ENCODE data around the gene AGBL2. TPM values are rescaled to one million over a fixed set of nuclear protein-coding genes. Genes with fewer than 3 reads are reported as not detected.
"Not testable (repeated sequence)": the region's sequence is repeated elsewhere in the genome, so short reads cannot be mapped to it uniquely, and the experiment has no call there.

Gene AGBL2
- total RNA-seq, result 5.6 TPM
- 2.1 TPM for polyA plus RNA-seq (ENCODE audit: insufficient read depth, low read depth, low replicate concordance)
- long read RNA-seq, donor 1, result 0 reads
- long read RNA-seq, donor 2, result 0 reads
- long read RNA-seq, donor 3, partial matches to known transcripts, result 0 of 1 reads
- long read RNA-seq, donor 3, other reads (novel, unspliced or antisense), result 0 of 1 reads
- long read RNA-seq, donor 4, result 0 reads
- long read RNA-seq, donor 5, result 0 reads
- long read RNA-seq, donor 6, result 0 reads
- long read RNA-seq, donor 7, partial matches to known transcripts, result 0 of 1 reads
- long read RNA-seq, donor 7, other reads (novel, unspliced or antisense), result 1 of 1 reads
- long read RNA-seq, donor 8, result 0 reads
- long read RNA-seq, donor 9, partial matches to known transcripts, result 0 of 2 reads
- long read RNA-seq, donor 9, other reads (novel, unspliced or antisense), result 0 of 2 reads
- long read RNA-seq, donor 10, result 0 reads

- Histone ChIP-seq H3K9ac (ENCODE audit: low read length in 3 of 3) (peak within 1 kb of the TSS; percentile 8 to 75 (median 65)), H3K27me3 (ENCODE audit: control insufficient read depth, insufficient read depth, low read length) (no peaks in the 10 kb centered on the region), H3K9me3 (ENCODE audit: control insufficient read depth in 2 of 3, insufficient read depth in 1 of 3, low read length in 3 of 3) (no peaks in the 10 kb centered on the region), H3K36me3 (ENCODE audit: control insufficient read depth in 2 of 3, insufficient read depth in 3 of 3, low read length in 3 of 3) (peaks cover 6 to 27% (median 16%) of the 10 kb centered on the region in 3 donors), H3K4me3 (ENCODE audit: low read length in 3 of 3) (peak within 1 kb of the TSS; percentile 77 to 86 (median 80)), H3K4me1 (ENCODE audit: control insufficient read depth in 2 of 3, insufficient read depth in 2 of 3, low read depth in 1 of 3, low read length in 3 of 3) (peaks cover 0 to 3% (median 2%) of the 10 kb centered on the region in 3 donors), H3K27ac (ENCODE audit: low read depth in 2 of 2, low read length in 2 of 2) (no peak within 1 kb of the TSS)
- no peak for FAIRE-seq
- DNase-seq, result peak; percentile 78 to 93 (median 81)
- intact Hi-C loops (cut with DNase I), result no loop called here
- no peak for TF ChIP-seq CTCF (IDR thresholded peaks at IDR 0.05; ENCODE audit: borderline replicate concordance, extremely low read depth, insufficient read depth)
Measured at GRCh38 chr11:47715082-47715669, at the start of gene AGBL2. TSS of gene AGBL2 (minus strand) at chr11:47715369. CDS start at chr11:47714650, 719 bp downstream.

- H3K9ac ChIP-seq (ENCODE audit: low read length in 3 of 3); DNase-seq; H3K9me3 ChIP-seq (ENCODE audit: control insufficient read depth in 2 of 3, insufficient read depth in 1 of 3, low read length in 3 of 3); intact Hi-C loops (cut with DNase I); FAIRE-seq; H3K4me1 ChIP-seq (ENCODE audit: control insufficient read depth in 2 of 3, insufficient read depth in 2 of 3, low read depth in 1 of 3, low read length in 3 of 3); H3K27me3 ChIP-seq (ENCODE audit: control insufficient read depth, insufficient read depth, low read length); H3K27ac ChIP-seq (ENCODE audit: low read depth in 2 of 2, low read length in 2 of 2); H3K4me3 ChIP-seq (ENCODE audit: low read length in 3 of 3): not testable (repeated sequence)
- H3K36me3 ChIP-seq (ENCODE audit: control insufficient read depth in 2 of 3, insufficient read depth in 3 of 3, low read length in 3 of 3), result peaks cover 11 to 31% (median 17%) of the 10 kb centered on the region in 3 donors
Measured at GRCh38 chr11:47759291-47759690, 44.1 kb upstream of the AGBL2 start.

- Histone ChIP-seq H3K4me1 (ENCODE audit: control insufficient read depth in 2 of 3, insufficient read depth in 2 of 3, low read depth in 1 of 3, low read length in 3 of 3) (no peaks in the 10 kb centered on the region), H3K4me3 (ENCODE audit: low read length in 3 of 3) (no peak overlapping the region), H3K9me3 (ENCODE audit: control insufficient read depth in 2 of 3, insufficient read depth in 1 of 3, low read length in 3 of 3) (no peaks in the 10 kb centered on the region), H3K27ac (ENCODE audit: low read depth in 2 of 2, low read length in 2 of 2) (no peak overlapping the region), H3K36me3 (ENCODE audit: control insufficient read depth in 2 of 3, insufficient read depth in 3 of 3, low read length in 3 of 3) (peaks cover 17 to 46% (median 25%) of the 10 kb centered on the region in 3 donors), H3K27me3 (ENCODE audit: control insufficient read depth, insufficient read depth, low read length) (no peaks in the 10 kb centered on the region), H3K9ac (ENCODE audit: low read length in 3 of 3) (no peak overlapping the region)
- intact Hi-C loops (cut with DNase I), result no loop called here
- no peak for FAIRE-seq
- DNase-seq, result no peak
- TF ChIP-seq CTCF (IDR thresholded peaks at IDR 0.05; ENCODE audit: borderline replicate concordance, extremely low read depth, insufficient read depth), result no peak
Measured at GRCh38 chr11:47756208-47756607, 41.0 kb upstream of the AGBL2 start.

- Histone ChIP-seq H3K27ac (ENCODE audit: low read depth in 2 of 2, low read length in 2 of 2) (no peak overlapping the region), H3K9ac (ENCODE audit: low read length in 3 of 3) (no peak overlapping the region), H3K27me3 (ENCODE audit: control insufficient read depth, insufficient read depth, low read length) (no peaks in the 10 kb centered on the region), H3K9me3 (ENCODE audit: control insufficient read depth in 2 of 3, insufficient read depth in 1 of 3, low read length in 3 of 3) (no peaks in the 10 kb centered on the region), H3K4me1 (ENCODE audit: control insufficient read depth in 2 of 3, insufficient read depth in 2 of 3, low read depth in 1 of 3, low read length in 3 of 3) (no peaks in the 10 kb centered on the region), H3K4me3 (ENCODE audit: low read length in 3 of 3) (no peak overlapping the region), H3K36me3 (ENCODE audit: control insufficient read depth in 2 of 3, insufficient read depth in 3 of 3, low read length in 3 of 3) (peaks cover 19 to 55% (median 35%) of the 10 kb centered on the region in 3 donors)
- TF ChIP-seq CTCF (IDR thresholded peaks at IDR 0.05; ENCODE audit: borderline replicate concordance, extremely low read depth, insufficient read depth), result no peak
- FAIRE-seq (no peak), DNase-seq (no peak)
- intact Hi-C loops (cut with DNase I), result no loop called here
Measured at GRCh38 chr11:47750725-47751124, 35.6 kb upstream of the AGBL2 start.

- H3K27ac ChIP-seq (ENCODE audit: low read depth in 2 of 2, low read length in 2 of 2); H3K4me3 ChIP-seq (ENCODE audit: low read length in 3 of 3); DNase-seq; H3K9me3 ChIP-seq (ENCODE audit: control insufficient read depth in 2 of 3, insufficient read depth in 1 of 3, low read length in 3 of 3); H3K27me3 ChIP-seq (ENCODE audit: control insufficient read depth, insufficient read depth, low read length); H3K9ac ChIP-seq (ENCODE audit: low read length in 3 of 3); intact Hi-C loops (cut with DNase I); H3K4me1 ChIP-seq (ENCODE audit: control insufficient read depth in 2 of 3, insufficient read depth in 2 of 3, low read depth in 1 of 3, low read length in 3 of 3); FAIRE-seq: not testable (repeated sequence)
- H3K36me3 ChIP-seq (ENCODE audit: control insufficient read depth in 2 of 3, insufficient read depth in 3 of 3, low read length in 3 of 3), result peaks cover 17 to 68% (median 29%) of the 10 kb centered on the region in 3 donors
Measured at GRCh38 chr11:47742494-47742893, 27.3 kb upstream of the AGBL2 start.

GRCh38 chr11:47737817-47738216 is 22.6 kb upstream of the AGBL2 start:
- FAIRE-seq; H3K4me3 ChIP-seq (ENCODE audit: low read length in 3 of 3); intact Hi-C loops (cut with DNase I); H3K4me1 ChIP-seq (ENCODE audit: control insufficient read depth in 2 of 3, insufficient read depth in 2 of 3, low read depth in 1 of 3, low read length in 3 of 3); H3K9ac ChIP-seq (ENCODE audit: low read length in 3 of 3); DNase-seq; H3K27me3 ChIP-seq (ENCODE audit: control insufficient read depth, insufficient read depth, low read length); H3K27ac ChIP-seq (ENCODE audit: low read depth in 2 of 2, low read length in 2 of 2); H3K9me3 ChIP-seq (ENCODE audit: control insufficient read depth in 2 of 3, insufficient read depth in 1 of 3, low read length in 3 of 3): not testable (repeated sequence)
- peaks cover 5 to 42% (median 11%) of the 10 kb centered on the region in 3 donors for H3K36me3 ChIP-seq (ENCODE audit: control insufficient read depth in 2 of 3, insufficient read depth in 3 of 3, low read length in 3 of 3)
